Kasumi-1 (cell line): ENCODE results near the gene LAPTM4A.
"Not testable (repeated sequence)": the region's sequence is repeated elsewhere in the genome, so short reads cannot be mapped to it uniquely, and the experiment has no call there.

Experiments used
- DNase-seq, 2 experiments: peaks; one replicate each; lab custom pipeline; 2025; lab: John Stamatoyannopoulos, UW

LAPTM4A gene

DNA sequence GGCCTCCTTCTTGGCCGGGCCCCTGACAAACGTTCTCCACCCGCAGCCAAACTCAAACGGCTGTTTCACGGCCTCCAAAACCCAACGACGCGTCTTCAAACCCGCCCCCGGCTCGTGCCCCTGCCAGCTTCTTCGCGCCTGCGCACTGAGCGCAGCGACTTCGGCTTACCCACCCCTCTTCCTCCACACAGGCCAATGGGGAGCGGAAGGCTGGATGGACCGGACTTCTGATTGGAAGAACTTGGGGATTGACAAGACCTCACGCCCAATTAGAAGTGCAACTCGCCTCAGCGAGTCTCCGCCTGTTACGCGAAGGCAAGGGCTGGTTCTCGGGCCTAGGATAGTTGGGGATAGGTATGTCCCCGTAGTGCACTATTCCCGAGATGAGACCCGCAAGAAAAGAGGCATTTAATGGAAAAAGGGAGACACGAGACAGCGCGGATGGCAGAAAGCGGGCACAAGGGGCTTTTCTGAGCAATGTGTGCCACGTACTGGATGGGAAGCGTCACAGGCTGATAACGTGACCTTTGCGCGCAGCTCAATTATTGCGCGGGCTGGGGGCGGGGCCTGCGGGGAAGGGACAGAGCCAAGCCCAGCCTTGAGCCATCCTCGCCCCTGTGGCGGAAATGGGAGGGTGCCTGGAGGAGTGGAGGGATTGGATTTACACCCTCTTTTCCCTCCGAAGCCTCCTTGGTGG is at the start of gene LAPTM4A:
Gene LAPTM4A, minus strand, starts transcription at position 97 of the 697 bp plus-strand sequence. CDS start 108 bp downstream, outside the sequence.
- DNase-seq = peak; percentile 97 to 98

DNA sequence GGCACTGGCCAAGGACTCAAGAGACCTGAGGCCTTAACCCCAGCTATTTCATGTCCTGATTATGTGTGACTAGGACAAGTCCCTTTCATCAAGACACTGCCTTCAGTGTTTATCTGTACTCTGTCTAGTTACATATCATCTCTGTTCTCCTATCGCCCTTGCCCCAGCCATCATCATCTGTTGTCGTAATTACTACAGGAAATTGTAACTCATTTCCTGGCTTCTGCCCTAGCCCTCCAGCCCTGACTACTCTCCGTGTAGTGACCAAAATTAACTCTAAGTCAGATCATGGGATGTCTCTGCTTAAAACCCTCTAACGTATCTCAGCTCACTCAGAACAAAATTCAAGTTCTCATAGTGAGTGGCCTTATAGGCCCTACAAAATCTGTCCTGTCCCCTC is 49.3 kb upstream of the LAPTM4A start:
- no peak for DNase-seq

DNA sequence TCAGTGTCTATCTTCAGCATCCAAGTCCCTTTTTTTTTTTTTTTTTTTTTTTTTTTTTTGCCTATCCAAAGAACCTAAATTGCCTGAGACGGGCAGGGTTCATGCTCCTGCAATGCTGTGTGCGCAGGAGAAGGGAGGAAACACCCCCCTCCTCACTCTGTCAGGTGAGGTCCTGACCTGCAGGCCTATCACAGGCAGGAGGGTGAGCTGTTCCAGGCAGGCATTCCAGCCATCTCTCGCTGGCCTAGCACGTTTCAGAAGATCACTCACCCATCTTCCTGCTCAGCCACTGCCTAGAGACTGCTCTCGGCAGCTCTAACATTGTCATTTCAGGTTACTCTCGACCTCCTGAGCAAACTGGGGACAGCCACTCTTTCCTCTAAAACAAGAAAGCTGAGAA is 48.4 kb upstream of the LAPTM4A start:
- no peak for DNase-seq

DNA sequence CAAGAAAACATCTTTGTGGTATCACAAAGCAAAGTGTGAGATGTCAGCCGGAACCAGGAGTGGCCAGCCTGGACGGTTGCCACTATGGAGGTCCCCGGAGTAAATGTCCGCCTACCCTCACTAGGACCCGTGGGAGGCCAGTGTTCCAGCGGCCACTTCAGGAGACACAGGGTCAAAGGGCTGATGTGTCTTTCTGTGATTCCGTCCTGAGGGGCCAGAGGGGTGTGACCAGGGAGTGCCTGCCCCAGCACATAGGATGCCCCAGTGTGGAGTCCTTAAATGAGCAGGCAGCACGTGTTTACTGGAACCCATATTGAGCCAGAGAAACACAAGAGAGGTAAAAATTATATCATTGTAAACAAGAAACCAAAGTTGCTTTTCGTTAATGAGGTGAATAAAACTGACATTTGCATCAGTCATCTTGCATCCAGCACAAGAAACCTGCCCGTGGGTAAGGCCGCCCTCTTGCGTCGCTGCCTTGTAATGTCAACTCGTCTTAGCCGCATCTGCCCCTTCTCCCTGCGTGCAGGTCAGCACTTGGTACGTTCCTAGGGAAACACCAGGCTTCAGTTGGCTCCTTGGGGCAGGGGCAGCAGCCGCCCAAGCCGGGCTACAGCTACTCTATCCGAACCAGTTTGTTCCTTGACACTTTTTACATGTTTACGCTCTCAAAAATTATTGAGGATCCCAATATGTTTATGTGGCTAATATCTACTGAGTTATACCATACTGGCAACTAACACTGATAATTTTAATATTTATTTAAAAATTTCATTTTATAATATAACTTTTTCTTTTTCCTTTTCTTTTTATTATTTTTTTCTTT is 46.7 kb upstream of the LAPTM4A start:
- DNase-seq = peak; percentile 89 to 93

DNA sequence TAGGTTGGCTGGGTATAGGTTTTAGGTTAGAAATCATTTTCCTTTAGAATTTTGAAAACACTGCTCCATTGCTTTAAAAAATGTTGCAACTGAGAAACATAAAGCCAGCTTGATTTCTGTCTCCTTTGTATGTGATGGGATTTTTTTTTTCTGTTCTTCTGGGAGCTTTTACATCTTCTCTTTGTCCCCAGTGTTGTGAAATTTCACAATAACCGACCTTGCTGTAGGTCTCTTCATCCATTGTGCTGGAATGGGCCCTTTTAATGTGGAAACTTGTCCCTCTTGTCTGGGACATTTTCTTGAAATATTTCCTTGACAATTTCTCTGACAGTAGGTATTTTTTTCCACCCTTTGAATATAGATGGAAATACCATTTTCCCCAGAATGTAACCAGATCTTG is 44.0 kb upstream of the LAPTM4A start:
- no peak for DNase-seq

DNA sequence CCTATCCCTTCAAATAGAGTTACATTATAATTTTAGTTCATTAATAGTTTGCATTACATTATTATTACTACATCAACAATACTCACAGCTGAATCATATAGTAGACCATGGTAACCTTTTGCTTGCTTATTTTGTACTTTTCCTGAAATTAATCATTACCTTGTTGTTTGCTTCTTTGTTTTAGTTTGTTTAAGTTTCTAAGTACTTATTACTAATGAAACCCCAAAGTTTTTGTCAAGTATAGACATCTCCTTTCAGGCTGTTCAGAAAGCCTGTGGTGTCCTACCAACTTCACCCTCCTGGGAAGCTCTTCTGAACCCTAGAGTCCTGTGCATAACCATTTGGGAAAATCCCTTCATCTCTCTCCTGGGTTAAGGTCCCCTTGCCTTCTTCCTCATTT is 43.5 kb upstream of the LAPTM4A start:
- DNase-seq = no peak

DNA sequence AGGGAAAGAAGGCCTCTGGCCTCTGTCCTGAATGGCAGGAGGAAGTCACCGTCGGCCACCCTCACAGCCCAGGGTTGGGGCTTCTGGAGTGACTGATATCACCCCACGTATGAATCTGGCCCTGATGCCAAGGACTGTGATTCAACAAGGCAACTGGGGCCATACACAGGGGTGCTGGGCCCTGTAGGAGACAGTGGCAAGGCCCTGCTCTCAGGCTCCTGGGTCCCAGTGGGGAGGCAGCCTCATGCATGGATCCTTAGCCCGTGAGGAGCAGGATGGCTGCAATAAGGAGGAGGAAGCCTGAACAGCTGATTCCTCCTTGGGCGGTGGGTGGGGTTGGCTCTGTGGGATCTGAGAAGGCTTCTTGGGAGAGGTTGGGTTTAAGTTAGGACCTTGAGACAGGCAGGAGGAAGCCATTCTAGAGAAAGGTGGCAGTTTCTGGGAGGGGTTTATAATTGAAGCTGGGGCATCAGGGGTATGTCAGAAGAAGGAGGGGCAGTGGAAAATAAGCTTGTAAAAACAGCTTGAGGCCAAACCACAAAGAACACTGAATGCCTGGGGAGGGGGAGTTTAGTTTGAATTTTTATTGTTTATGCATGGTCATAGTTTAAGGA is 42.8 kb upstream of the LAPTM4A start:
- no peak for DNase-seq

DNA sequence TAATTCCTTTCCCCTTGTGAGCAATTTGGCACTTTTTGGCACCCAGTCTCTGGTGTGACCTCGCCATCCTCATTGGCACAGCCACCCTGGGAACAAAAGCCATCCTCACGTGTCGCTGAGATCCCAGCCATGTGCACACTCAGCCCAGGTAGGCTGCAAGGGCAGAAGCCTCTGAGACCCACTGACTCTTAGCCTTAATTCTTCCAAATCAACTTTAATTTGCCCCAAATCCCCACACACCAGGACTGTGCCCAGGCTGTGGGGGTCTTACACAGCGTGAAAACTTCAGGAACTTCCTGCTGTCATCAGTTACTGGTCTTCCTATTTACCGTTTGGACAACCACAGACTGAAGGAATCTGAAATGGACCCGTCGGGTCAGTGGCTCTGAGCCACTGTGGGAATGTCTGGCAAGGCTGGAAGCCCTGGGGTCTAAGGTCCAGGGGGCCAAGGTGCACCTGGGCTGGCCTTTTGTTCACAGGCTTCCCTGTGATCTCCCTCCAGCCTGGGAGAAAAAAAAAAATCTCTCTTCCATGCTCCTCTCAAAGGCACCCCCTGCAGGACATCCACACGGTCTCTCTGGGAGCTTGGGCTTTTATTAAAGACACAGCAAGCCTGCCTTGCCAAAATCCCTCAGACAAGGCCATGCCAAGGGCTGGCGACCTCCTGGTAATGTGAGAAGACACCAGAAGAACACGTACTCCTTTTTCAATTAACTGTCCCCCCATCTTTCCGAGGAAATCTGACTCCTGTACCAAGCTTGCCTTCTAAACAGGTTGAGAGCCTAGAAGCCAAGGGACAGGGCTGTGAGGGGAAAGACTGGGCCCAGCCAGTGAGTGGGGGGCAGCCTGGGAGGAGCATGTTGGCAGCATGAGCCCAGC is 42.1 kb upstream of the LAPTM4A start:
- DNase-seq = peak; percentile 47 to 55

DNA sequence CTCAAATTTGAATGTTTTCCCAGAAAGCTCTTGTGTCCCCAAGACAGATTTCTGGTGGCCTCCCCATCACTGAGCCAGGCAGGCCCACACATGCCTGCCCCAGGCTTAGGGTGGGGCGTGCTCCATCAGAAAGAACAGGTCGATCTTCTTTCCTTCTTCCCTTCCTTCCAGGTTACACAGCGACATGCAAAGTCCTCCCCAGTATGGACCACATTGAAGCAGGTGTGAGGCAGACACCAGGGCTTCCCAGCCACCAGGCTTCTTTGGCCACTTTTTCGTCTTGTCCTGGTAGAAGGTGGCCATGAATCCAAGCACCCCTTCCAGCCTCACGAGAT is 41.4 kb upstream of the LAPTM4A start:
- no peak for DNase-seq

DNA sequence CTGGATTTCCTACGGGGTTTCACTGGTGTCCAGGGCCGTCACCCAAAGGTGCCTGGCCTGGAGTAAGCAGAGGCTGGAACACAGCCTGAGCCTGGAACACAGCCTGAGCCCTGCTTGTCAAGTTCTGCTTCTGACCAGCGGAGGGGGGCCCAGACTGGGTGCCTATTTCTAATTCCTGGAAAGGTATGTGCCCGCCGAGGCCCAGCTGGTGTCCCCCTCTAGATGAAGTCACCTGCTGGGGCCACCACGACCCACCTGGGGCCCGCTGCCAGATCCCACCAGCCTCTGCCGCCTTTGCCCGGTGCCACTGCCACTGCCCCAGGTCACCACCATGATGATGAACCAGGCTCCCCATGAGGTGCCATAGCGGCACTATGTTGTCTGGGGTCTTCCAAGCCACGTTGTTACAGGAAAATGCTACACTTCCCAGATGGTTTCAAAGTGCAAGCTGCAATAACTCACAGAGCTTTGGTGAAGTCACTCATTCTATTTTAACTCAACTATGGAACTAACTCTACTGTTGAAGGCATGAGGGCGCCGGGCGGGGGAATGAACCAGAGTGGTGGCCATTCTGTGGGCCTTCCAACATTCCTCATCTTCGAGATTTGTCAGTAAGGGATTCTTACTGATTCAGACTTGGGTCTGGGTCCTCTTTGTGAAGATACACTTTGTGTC is 40.9 kb upstream of the LAPTM4A start:
- no peak for DNase-seq

DNA sequence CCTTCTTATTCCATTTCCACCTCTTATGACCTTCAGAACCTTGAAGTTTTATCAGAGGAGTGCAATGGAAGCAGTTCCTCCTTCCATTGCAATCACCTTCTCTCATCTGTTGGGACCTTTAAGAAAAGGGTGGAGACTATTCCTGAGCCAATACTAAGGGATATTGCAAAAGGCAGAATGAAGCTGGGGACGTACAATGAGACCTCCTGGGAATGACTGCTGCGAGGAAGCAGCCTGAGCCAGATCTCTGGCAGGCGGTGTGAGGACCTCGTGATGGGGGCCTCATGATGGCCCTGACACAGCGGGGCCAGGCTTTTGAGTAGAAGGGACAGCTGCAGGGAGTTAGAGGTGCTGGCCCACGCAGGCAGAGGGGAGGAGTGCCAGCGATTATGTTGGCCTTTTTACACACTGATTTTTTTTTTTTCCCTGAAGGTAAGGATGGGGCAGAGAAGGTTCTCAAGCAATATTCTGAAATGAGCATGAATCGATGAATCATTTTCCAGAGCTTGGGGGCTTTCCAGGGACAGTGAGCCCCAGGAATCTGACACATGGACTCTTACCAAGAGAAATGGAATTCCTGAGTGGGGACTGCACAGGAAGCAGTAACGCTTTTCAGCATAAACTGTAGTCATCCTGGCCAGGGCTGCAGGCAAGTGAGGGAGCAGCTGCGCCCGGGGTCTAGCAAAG is 40.0 kb upstream of the LAPTM4A start:
- DNase-seq = no peak

DNA sequence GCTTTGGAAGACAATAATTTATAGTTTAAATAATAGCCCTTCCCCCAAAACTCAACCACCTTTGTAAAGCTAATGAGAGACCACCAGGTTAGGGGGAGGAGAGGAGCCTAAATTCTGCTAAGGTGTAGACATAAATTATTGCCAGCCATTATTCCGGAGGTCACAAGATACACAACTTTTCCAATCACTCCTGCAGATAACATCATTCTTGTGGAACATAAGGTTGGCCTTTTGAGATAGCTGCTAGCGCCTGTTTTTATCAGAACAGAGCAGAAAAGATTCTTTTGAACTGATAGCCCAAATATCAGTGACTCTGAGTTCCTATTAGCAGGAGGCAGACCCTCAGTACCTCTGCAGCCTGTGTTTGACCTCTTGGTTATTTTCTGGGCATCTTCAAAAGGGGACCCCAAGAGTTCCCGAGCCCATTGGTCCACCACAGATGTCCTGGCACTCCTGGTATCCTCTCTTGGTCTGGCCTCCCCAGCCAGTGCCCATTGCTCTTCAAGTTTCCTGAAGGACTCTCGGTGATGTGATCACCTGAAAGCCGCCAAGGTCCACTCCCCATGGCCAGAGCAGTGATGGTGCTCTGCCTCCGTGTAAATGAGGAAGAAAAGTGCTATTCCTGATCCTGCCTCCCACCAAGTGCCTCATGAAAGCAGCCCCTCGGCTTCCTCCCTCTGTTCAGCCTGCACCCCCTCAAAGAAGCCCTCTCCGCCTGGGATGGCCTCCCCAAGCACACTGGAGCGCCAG is 38.5 kb upstream of the LAPTM4A start:
- DNase-seq = no peak

DNA sequence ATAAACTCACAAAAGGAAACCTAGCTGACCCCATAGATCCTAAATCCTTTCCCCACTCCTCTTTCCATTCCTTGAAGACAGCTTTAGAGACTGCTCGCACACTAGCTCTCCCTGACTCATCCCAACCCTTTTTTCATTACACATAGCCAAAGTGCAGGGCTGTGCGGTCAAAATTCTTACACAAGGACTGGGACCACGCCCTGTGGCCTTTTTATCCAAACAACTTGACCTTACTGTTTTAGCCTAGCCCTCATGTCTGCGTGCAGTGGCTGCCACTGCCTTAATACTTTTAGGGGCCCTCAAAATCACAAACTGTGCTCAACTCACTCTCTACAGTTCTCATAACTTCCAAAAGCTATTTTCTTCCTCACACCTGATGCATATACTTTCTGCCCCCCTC is 34.5 kb upstream of the LAPTM4A start:
- not testable (repeated sequence) for DNase-seq

DNA sequence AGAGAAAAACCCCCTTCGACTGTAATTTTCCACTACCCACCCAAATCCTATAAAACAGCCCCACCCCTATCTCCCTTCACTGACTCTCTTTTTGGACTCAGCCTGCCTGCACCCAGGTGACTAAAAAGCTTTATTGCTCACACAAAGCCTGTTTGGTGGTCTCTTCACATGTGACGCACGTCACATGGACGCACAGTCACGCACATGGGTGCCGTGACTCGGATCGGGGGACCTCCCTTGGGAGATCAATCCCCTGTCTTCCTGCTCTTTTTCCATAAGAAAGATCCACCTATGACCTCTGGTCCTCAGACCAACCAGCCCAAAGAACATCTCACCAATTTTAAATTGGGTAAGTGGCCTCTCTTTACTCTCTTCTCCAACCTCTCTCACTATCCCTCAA is 31.4 kb upstream of the LAPTM4A start:
- DNase-seq = not testable (repeated sequence)

DNA sequence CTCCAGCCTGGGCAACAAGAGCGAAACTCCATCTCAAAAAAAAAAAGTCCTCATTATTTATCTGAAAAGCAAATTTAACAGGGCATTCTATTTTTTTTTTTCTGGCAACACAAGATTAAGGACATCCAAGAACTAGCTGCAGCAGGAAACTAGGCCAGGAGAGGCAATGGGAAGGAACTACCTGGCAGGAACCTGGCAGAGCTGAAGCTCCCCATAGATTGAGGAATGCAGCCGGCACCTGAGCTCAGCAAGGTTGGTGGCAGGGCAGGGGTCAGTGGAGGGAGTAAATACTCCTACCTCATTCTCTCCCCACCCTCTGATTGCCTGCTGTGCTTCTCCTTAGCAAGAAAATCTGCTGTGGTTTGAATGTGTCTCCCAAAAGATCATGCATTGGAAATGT is 30.4 kb upstream of the LAPTM4A start:
- no peak for DNase-seq

DNA sequence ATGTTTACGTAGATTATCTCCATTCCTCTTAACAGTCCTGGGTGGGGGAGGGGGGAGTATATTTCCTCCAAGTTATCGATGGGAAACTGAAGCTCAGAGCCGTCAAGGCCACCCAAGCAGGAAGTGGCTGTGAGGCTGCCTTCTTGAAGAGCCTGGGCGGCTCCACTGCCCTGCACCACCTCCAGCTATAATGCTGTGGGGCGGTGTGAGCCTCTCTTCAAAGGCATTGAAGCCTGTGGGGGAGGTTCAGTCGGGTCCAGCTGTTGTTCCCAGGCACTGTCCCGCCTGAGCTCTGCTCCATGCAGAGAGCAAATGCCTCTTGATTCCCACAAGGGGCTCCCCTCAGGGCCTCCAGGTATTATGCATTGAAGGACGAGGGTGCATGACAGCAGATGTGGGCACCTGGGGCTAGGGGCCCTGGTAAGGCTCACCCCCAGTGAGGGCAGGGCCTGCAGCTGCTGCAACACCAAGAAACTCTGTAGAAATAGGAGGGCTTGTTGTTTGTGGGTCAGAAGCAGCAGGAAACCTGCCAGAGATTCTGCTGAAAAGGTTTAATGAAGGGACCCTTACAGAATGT is 29.5 kb upstream of the LAPTM4A start:
- DNase-seq = no peak

DNA sequence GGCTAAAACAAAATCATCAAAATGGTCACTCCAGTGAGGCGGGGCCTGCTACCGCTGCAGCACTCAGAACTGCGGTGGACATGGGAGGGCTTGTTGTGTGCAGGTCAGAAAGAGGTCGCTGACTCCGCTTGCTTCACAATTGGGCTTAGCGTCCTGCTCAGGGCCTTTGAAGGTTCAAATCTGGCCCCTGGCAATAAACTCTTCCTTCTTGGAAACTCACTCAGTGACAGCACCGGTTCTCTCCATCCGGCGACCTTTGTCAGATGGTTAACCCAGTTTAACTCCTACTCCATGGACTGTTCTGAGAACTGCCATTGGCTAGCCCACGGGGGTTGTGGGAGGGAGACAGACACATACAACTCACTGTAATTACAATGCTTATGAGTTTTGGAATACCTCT is 29.0 kb upstream of the LAPTM4A start:
- no peak for DNase-seq

DNA sequence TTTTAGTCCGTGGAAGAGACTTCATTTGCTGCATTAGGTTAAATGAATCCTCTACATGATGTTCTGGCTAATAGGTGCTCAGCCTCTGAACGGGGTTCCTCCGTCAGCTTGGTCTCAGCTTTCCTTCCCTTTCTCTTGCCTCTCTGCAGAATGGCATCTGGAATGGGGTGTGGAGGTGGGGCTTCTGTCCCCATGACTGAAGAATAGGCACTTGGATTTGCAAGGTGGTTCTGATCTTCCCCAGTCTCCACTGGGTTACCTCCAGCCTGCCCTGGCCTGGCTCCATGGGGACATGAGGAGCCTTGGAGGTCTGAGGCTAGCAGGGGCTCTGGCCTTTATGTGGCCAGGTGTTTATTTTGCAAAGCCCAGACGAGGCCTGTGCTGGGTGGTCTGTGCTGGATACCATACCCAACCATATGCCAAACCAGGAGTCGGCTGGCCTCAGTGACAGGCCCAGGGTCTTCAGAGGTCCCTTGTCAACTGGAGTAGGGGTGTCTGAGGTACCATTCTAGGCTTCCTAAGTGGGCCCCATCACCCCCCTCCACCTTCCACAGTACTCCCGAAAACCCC is 28.2 kb upstream of the LAPTM4A start:
- no peak for DNase-seq

DNA sequence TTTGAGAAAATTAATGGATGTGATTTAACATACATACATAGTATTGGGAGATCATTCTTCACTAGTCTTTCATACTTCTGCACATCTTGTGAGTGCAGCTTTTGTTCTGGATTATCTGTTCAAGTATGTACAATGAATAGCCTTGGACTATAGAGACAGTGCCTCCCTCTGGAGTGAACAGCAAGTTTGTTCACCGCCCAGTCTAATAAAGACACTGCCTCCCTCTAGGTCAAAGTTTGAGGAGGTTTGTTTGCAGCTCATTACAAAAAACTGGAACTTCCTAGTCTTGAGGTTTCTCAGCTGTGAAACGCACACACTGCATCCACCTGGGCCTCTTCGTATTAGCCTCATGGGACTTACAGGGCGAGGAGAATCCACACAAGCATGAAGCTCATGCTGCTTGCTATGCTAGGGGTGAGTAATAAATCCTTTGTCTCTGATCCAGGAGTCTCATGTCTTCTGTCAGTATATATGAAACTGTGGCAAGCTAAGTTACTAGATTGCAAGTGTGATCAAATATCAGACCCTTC is 26.0 kb upstream of the LAPTM4A start:
- no peak for DNase-seq
